Measurements from ENCODE around the gene GSE1. TPM values are rescaled to one million over a fixed set of nuclear protein-coding genes. Genes with fewer than 3 reads are reported as not detected.

Gene GSE1
- total RNA-seq, 1 experiment from 2014 or later, result 124 TPM

DNA sequence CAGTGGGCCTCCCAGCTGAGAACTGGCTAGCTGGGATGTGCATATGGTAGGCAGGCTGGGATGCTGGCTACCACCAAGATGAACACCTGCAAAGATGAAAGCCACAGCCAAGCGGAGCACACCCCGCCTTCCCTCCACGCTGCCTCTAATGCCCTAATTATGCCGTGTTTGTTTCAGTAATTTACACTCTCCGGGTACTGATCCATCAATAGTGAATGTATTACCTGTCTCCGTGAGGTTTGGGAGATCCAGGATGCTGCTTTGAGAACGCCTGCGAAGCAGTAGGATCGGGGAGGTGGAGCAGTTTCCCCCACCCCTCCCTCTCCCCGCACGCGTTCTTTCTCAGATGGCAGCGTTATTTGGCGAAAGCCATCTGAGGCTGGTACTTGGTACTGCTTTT, 28.9 kb upstream of the GSE1 start:
- Mint-ChIP-seq H3K36me3 (no peaks in the 10 kb centered on the region), H3K27ac (0 out of 2 replicates have a peak overlapping the region, but pooled peaks have one; percentile 60), H3K9me3 (no peaks in the 10 kb centered on the region), H3K27me3 (ENCODE audit: low read depth) (peaks cover 63% of the 10 kb centered on the region), H3K4me3 (peak overlapping the region; percentile 13; the same call in 1 of the 2 replicates), H3K4me1 (peaks cover 92% of the 10 kb centered on the region)
- no peak for ATAC-seq
- ChIA-PET CTCF (interaction anchor here (0.8 to 4.6 kb wide), 9 partner anchors 10 to 168 kb away, joined by 3 to 25 read pairs (median 4); no protein-coding TSS in a partner anchor), POLR2A (interaction anchor here (0.7 to 2.7 kb wide), 3 partner anchors 23 to 31 kb away, joined by 3 to 9 read pairs (median 6); no protein-coding TSS in a partner anchor)
- no peak for DNase-seq (ENCODE audit: low spot score)
- TF ChIP-seq CBFB (CRISPR knock-in tag; IDR thresholded peaks at IDR 0.05; ENCODE audit: low read depth) (no peak), TEAD4 (CRISPR knock-in tag; IDR thresholded peaks at IDR 0.05) (no peak), IRF2 (CRISPR knock-in tag; IDR thresholded peaks at IDR 0.05; ENCODE audit: borderline replicate concordance, low read depth) (no peak), GRHL2 (CRISPR knock-in tag; IDR thresholded peaks at IDR 0.05; ENCODE audit: insufficient replicate concordance, severe bottlenecking) (no peak), TEAD1 (CRISPR knock-in tag; IDR thresholded peaks at IDR 0.05) (no peak), SMAD4 (CRISPR knock-in tag; IDR thresholded peaks at IDR 0.05) (no peak), GTF2I (CRISPR knock-in tag; conservative IDR thresholded peaks at IDR 0.05) (no peak), ZNF232 (CRISPR knock-in tag; IDR thresholded peaks at IDR 0.05) (no peak)
- TF ChIP-seq, protein P1, sequence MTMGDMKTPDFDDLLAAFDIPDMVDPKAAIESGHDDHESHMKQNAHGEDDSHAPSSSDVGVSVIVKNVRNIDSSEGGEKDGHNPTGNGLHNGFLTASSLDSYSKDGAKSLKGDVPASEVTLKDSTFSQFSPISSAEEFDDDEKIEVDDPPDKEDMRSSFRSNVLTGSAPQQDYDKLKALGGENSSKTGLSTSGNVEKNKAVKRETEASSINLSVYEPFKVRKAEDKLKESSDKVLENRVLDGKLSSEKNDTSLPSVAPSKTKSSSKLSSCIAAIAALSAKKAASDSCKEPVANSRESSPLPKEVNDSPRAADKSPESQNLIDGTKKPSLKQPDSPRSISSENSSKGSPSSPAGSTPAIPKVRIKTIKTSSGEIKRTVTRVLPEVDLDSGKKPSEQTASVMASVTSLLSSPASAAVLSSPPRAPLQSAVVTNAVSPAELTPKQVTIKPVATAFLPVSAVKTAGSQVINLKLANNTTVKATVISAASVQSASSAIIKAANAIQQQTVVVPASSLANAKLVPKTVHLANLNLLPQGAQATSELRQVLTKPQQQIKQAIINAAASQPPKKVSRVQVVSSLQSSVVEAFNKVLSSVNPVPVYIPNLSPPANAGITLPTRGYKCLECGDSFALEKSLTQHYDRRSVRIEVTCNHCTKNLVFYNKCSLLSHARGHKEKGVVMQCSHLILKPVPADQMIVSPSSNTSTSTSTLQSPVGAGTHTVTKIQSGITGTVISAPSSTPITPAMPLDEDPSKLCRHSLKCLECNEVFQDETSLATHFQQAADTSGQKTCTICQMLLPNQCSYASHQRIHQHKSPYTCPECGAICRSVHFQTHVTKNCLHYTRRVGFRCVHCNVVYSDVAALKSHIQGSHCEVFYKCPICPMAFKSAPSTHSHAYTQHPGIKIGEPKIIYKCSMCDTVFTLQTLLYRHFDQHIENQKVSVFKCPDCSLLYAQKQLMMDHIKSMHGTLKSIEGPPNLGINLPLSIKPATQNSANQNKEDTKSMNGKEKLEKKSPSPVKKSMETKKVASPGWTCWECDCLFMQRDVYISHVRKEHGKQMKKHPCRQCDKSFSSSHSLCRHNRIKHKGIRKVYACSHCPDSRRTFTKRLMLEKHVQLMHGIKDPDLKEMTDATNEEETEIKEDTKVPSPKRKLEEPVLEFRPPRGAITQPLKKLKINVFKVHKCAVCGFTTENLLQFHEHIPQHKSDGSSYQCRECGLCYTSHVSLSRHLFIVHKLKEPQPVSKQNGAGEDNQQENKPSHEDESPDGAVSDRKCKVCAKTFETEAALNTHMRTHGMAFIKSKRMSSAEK (CRISPR knock-in tag; IDR thresholded peaks at IDR 0.05; ENCODE audit: borderline replicate concordance), result no peak

DNA sequence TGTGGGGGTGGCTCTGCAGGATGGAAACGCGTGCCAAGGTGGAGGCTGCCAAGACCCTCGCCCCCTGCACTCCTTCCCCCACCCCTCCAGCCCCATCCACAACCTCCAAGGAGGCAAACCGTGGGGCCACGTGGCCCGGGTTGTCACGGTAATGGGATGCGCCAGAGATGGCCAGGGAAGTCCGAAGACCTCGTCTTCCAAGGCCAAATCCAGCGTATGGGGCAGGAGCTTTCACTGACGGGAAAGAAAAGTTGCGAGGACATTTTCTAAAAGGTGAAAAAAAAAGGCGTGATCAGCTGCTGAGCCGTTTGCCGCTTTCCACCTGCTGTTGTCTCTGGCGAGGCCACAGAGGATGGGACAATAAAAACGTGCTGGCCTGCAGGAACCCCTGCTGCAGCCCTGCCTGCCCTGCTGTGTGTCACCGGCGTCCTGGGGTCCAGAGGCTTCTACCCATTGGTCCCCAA, 28.3 kb upstream of the GSE1 start:
- Mint-ChIP-seq H3K27me3 (ENCODE audit: low read depth) (peaks cover 59% of the 10 kb centered on the region), H3K27ac (no peak overlapping the region), H3K9me3 (no peaks in the 10 kb centered on the region), H3K36me3 (no peaks in the 10 kb centered on the region), H3K4me1 (peaks cover 86% of the 10 kb centered on the region), H3K4me3 (peak overlapping the region; percentile 13)
- ATAC-seq (no peak), DNase-seq (ENCODE audit: low spot score) (no peak)
- ChIA-PET CTCF (interaction anchor here (0.8 to 4.6 kb wide), 7 partner anchors 14 to 169 kb away, joined by 3 to 25 read pairs (median 3); no protein-coding TSS in a partner anchor), POLR2A (interaction anchor here (2.7 kb wide), 1 partner anchor 32 kb away, joined by 6 read pairs; no protein-coding TSS in a partner anchor)
- no peak for TF ChIP-seq ESRRA (CRISPR knock-in tag; IDR thresholded peaks at IDR 0.05; ENCODE audit: borderline replicate concordance)
- TF ChIP-seq CREB1 (CRISPR knock-in tag; IDR thresholded peaks at IDR 0.05), result no peak
- peak; percentile 58 for TF ChIP-seq ZNF423 (CRISPR knock-in tag; IDR thresholded peaks at IDR 0.05)
- TF ChIP-seq, protein P2, sequence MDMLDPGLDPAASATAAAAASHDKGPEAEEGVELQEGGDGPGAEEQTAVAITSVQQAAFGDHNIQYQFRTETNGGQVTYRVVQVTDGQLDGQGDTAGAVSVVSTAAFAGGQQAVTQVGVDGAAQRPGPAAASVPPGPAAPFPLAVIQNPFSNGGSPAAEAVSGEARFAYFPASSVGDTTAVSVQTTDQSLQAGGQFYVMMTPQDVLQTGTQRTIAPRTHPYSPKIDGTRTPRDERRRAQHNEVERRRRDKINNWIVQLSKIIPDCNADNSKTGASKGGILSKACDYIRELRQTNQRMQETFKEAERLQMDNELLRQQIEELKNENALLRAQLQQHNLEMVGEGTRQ (CRISPR knock-in tag; IDR thresholded peaks at IDR 0.05), result peak; percentile 64

DNA sequence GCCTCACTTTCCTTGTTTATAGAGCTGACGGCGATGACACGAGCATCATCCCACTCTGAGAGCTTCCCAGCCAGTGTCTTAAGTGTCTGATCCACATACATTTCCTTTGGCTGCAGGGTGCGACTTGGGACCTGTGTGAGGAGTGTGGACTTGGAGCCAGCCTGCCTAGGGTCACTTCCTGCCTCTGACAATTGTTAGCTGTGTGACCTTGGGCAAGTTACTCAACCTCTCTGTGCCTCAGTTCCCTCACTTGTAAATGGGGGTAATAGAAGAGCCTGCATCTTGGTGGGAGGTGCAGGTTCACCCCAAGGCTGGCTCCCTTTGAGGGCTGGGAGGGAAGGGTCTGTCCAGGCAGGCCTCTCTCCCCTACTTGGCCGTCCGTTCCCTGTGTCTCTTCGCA, 27.4 kb upstream of the GSE1 start:
- H3K27me3 Mint-ChIP-seq (ENCODE audit: low read depth), result peaks cover 51% of the 10 kb centered on the region
- H3K9me3 Mint-ChIP-seq, result no peaks in the 10 kb centered on the region
- peaks cover 77% of the 10 kb centered on the region for H3K4me1 Mint-ChIP-seq
- H3K27ac Mint-ChIP-seq, result no peak overlapping the region
- ChIA-PET CTCF (interaction anchor here (1.0 to 2.1 kb wide), 6 partner anchors 16 to 170 kb away, joined by 3 to 8 read pairs (median 4); no protein-coding TSS in a partner anchor), POLR2A (interaction anchor here (2.7 kb wide), 1 partner anchor 32 kb away, joined by 6 read pairs; no protein-coding TSS in a partner anchor)
- DNase-seq (ENCODE audit: low spot score), result no peak
- no peak for ATAC-seq
- H3K36me3 Mint-ChIP-seq, result no peaks in the 10 kb centered on the region
- H3K4me3 Mint-ChIP-seq, result no peak overlapping the region
- TF ChIP-seq RORB (CRISPR knock-in tag; IDR thresholded peaks at IDR 0.05), result no peak
- no peak for TF ChIP-seq CREM (CRISPR knock-in tag; IDR thresholded peaks at IDR 0.05)
- TF ChIP-seq SMAD4 (CRISPR knock-in tag; IDR thresholded peaks at IDR 0.05), result no peak
- TF ChIP-seq ZNF138 (CRISPR knock-in tag; conservative IDR thresholded peaks at IDR 0.05), result no peak
- TF ChIP-seq, protein P3, sequence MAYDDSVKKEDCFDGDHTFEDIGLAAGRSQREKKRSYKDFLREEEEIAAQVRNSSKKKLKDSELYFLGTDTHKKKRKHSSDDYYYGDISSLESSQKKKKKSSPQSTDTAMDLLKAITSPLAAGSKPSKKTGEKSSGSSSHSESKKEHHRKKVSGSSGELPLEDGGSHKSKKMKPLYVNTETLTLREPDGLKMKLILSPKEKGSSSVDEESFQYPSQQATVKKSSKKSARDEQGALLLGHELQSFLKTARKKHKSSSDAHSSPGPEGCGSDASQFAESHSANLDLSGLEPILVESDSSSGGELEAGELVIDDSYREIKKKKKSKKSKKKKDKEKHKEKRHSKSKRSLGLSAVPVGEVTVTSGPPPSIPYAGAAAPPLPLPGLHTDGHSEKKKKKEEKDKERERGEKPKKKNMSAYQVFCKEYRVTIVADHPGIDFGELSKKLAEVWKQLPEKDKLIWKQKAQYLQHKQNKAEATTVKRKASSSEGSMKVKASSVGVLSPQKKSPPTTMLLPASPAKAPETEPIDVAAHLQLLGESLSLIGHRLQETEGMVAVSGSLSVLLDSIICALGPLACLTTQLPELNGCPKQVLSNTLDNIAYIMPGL (CRISPR knock-in tag; IDR thresholded peaks at IDR 0.05), result no peak
- TF ChIP-seq, protein P4, sequence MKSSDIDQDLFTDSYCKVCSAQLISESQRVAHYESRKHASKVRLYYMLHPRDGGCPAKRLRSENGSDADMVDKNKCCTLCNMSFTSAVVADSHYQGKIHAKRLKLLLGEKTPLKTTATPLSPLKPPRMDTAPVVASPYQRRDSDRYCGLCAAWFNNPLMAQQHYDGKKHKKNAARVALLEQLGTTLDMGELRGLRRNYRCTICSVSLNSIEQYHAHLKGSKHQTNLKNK (CRISPR knock-in tag; IDR thresholded peaks at IDR 0.05), result no peak
- TF ChIP-seq, protein P5, sequence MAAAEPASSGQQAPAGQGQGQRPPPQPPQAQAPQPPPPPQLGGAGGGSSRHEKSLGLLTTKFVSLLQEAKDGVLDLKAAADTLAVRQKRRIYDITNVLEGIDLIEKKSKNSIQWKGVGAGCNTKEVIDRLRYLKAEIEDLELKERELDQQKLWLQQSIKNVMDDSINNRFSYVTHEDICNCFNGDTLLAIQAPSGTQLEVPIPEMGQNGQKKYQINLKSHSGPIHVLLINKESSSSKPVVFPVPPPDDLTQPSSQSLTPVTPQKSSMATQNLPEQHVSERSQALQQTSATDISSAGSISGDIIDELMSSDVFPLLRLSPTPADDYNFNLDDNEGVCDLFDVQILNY (CRISPR knock-in tag; IDR thresholded peaks at IDR 0.05), result no peak
- TF ChIP-seq, protein P6, sequence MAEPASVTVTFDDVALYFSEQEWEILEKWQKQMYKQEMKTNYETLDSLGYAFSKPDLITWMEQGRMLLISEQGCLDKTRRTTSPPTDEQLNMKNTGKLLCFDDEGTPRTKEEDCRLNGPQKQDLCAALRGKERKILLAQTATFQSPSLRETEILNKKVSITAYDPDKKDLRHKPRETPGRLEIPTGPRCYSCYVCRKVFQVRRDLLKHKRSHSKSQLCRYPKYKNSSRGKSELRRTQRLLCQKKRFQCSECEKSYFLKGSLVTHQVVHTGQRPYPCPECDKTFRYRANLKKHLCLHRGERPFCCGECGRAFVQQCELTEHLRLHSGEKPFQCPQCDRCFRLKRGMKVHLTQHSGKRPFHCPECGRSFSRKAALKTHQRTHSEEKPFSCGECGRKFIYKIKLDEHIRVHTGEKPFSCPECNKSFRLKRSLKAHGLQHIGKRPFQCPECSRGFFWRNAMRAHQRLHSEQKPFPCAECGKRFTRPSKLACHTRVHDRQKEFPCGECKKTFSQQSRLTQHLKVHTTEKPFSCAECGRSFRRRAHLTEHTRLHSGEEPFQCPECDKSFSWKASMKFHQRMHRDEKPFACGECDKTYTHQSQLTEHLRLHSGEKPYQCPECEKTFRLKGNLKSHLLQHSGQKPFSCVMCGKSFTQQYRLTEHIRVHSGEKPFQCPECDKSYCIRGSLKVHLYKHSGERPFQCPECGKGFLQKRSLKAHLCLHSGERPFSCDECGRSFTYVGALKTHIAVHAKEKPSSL (CRISPR knock-in tag; conservative IDR thresholded peaks at IDR 0.05), result no peak
- TF ChIP-seq CREB1 (CRISPR knock-in tag; IDR thresholded peaks at IDR 0.05), result no peak
